SK-MEL-5 (cell line): ENCODE results near the gene SEMA5A. TPM values are rescaled to one million over a fixed set of nuclear protein-coding genes. Genes with fewer than 3 reads are reported as not detected.

ENCODE experiments used
- DNase-seq: peaks from one replicate; pipeline ENCODE4 v3.0.0-alpha.2; 2016; ENCODE audit warnings: low read depth, low spot score
- in situ Hi-C: cut with HindIII; loops from 2 replicates; pipeline ENCODE4 v1.10.0; 2016; ENCODE audit warnings: low sequenced_read_pairs, high pct_unique_total_duplicates, low pct_unique_long_range_greater_than_20kb
- total RNA-seq: library from RNA; depleted of rRNA; stranded (reverse); fragments of >200 nt; shearing (Covaris generic); gene quantifications from 2 replicates; pipeline ENCODE4 v1.2.3, GENCODE V29; 2014

The SEMA5A gene
- total RNA-seq, 1 experiment from 2014 or later: 38.1 TPM

DNA sequence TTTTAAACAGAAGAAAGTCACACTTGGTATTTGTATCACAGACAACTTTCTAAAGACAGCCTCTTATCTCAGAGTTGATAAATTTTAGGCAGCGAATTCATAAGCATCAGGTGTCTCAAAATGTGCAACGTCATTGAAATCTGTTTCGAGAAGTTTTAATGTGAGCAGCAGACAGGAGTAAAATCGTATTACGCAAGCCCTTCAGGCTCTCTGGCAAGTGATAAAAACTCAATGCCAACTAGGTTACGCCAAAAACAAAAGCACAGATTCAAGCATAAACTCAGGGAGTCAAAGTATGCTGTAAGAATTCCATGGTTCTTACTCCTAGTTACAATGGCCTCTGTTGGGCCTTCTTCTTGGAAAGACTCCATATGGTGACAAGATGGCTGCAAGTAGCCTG lies 244.7 kb downstream of the SEMA5A start:
- DNase-seq: no peak
- in situ Hi-C loops: no loop called here

DNA sequence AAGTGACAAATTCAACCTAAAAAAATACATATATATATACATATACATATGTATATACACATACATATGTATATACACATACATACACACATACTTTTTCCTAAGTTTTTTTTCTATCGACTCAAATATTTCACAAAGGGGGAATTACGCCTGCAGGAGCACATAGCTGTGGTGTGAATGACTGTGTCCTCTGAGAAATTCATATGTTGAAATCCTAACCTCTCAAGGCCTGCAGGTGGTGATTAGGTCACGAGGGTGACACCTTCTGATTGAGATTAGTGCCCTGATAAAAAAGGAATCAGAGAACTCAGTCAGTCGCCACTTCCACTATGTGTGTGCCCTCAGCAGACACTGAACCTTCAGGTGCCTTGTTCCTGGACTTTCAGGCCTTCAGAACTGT lies 248.7 kb downstream of the SEMA5A start:
- in situ Hi-C loops: no loop called here
- DNase-seq: no peak

DNA sequence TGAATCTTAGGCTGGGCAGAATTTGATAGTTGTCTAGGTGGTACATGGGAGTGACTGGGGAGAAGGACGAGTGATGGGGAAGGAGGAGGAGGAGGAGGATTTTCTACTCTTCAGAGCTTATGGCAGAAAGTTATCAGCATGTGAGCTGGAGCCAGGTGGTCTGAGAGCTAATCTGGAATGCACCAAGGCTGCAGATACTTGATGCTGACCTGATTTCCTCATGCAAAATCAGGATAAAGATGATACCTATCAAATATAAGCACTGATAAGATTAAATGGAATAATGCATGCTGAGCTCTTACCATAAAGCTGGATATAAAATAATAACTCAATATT lies 250.4 kb downstream of the SEMA5A start:
- DNase-seq: no peak
- in situ Hi-C loops: no loop called here

DNA sequence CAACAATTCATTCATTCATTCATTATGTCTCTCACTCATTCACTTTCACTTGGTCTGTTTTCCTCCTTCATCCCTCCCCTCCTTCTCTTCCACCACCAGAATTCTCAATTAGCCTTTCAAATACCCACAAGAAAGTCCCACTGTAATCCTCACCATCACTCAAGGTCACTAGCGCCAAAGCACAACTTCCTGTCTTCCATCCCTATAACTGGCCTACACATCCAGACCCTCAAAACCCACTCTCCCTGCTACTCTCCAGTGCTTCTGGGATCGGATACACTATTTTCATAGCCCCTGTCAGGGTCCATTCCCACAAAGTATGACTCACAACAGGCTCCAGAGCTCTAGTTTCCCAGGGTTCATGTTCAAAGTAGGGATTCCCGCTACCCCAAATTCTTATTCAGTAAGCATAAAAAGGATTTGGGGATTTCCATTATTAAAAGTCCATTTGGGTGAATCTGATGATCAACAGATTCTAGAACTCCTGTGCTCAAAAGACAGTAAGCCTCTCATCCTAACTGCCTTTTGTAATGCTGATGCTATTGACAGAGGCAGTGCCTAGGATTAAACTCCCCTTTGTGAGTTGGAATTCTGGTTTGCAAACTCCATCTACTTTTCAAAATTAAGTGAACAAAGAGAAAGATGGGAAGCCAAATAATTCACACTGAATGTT lies 250.9 kb downstream of the SEMA5A start:
- no peak for DNase-seq
- in situ Hi-C loops: no loop called here

DNA sequence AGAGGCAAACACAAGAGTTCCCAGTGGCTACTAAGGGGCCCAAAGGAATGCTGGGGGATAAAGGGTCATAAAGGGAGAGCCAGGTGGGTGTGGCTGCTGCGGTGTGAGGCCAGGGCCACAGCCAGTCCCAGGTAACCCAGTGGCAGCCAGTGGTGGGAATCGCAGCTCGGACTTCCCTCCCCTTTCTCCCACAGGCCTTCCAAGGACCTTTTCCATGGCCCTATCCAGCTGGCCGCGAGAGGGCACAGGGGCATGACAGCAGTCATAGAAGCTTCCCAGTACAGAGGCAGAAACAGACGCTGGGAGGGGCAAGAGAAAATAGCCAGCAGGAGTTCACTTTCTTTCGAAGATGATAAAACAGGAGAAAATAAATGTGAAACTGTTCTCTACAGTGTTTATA lies 257.6 kb downstream of the SEMA5A start:
- in situ Hi-C loops: no loop called here
- peak; percentile 82 for DNase-seq

DNA sequence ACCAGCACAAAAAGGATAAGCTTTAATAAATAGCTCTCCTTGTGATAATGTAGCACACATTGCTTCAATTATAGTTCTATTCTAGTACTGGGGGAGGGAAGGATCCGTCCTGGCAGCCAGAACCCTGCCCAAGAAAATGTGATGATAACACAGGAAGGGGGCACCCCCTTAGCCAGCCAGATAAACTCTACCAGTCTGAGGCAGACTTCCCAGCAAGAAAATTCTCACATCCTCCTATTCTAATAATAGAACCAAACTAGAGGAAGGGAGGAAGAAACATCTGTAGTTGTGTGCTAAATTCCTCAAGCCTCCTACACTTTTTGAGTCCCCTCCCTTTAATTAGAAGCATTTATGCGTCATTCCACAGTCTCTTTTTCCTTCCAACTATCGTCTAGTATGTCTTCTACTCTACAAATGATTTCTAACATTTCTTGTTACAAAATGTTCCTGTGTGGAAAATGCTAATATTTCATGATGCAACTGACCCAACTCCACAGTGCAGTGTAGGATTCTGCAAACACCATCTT lies 261.0 kb downstream of the SEMA5A start:
- no peak for DNase-seq

DNA sequence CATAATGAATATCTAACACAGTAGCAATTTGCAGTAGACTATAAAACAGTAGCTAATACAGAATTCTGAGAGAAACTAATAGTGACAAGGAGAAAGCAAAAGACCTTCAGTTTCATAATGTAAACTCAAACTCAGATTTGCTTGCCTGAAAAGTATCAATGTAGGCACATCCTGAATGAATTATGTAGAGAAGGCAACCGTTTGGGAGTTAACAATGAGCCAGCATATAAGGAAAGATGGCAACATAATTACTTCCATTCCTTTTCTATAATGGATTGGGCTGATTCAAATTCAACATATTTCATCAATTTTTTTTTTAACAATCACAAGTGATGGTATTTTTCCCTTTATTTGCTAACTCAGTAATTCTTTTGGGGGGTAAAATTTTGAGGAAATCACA lies 261.6 kb downstream of the SEMA5A start:
- in situ Hi-C loops: no loop called here
- DNase-seq: no peak

More for the DNA sequence above, 261.0 kb downstream of the SEMA5A start:
- in situ Hi-C loops: no loop called here

DNA sequence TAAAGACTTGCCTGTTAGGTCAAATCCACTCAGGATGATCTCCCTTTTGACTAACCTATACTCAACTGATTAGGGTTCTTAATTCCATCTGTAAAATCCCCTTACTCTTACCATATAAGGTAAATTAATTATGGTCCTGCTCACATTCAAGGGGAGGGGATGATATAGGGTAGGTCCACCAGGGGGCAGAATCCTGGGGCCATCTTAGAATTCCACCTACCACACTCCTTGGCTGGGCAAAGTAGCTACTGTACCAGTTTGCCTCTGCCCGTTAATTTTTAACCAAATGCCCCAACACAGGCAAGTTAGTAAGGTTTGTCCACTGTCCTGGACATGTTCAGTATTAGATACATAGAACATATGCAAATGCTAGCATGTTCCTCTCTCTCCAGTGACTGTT lies 262.4 kb downstream of the SEMA5A start:
- peak; percentile 47 for DNase-seq
- in situ Hi-C loops: no loop called here

DNA sequence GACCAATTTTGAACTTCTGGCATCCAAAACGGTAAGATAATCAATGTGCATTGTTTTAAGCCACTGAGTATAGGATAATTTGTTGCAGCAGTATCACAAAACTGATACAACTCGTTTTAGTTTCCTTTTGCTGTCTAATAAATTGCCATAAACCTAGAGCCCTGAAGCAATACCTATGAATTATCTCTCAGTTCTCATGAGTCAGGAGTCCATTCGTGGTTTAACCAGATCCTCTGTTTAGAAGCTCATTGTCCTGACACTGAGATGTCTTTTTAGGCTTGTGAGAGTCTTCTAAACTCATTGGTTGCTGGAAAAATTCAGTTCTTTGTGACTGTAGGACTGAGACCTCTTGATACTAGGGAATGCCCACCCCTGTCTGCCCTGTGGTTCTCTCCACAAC lies 262.9 kb downstream of the SEMA5A start:
- in situ Hi-C loops: no loop called here
- DNase-seq: peak; percentile 54

DNA sequence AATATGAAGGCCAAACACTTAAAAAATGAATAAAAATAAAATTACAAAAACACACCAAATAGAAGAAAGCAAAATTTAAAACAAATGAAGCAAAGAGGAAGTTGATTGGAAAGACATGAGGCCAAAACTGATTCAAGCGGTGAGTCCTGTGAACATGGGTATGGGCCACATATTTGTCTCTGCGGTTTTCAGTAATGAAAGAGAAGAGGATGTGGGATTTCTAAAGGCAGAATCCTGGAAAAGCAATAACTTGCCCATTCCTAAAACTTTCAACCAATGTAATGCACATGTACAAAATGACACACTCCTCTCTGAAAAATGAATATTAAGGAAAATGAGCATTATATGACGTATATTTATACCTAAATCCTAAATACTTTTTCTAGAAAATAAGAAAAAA lies 263.7 kb downstream of the SEMA5A start:
- in situ Hi-C loops: no loop called here
- DNase-seq: no peak

DNA sequence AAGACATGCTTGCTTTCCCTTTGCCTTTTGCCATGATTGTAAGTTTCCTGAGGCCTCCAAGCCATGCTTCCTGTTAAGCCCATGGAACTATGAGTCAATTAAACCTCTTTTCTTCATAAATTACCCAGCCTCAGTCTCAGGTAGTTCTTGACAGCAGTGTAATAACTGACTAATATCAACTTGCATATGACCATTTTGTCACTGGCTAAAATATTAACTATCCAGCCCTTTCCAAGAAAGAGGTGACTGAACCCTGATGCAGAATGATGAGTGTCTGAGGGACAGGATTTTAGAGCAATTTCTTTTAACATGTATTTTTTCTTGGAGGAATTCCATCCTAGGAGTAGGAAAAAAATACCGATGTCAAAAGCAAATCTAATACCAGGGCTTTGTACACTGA lies 266.1 kb downstream of the SEMA5A start:
- DNase-seq: no peak
- in situ Hi-C loops: no loop called here

DNA sequence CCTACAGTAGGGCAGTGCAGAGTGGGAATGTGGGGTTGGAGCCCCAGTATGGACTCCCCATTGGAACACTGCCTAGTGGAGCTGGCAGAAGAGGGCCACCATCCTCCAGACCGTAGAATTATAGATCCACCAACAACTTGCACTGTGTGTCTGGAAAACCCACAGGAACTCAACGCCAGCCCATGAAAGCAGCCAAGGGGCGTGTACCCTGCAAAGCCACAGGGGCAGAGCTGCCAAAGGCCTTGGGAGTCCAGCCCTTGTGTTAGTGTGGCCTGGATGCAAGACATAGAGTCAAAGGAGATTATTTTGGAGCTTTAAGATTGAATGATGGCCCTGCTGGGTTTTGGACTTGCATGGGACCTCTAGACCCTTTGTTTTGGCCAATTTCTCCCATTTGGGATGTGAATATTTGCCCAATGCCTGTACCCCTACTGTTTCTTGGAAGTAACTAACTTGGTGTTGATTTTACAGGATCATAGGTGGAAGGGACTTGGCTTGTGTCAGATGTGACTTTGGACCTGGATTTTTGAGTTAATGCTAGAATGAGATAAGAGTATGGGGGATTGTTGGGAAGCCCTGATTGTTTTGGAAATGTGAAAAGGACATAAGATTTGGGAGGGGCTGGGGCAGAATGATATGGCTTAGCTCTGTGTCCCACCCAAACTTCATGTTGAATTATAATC lies 266.8 kb downstream of the SEMA5A start:
- no peak for DNase-seq
- in situ Hi-C loops: no loop called here

DNA sequence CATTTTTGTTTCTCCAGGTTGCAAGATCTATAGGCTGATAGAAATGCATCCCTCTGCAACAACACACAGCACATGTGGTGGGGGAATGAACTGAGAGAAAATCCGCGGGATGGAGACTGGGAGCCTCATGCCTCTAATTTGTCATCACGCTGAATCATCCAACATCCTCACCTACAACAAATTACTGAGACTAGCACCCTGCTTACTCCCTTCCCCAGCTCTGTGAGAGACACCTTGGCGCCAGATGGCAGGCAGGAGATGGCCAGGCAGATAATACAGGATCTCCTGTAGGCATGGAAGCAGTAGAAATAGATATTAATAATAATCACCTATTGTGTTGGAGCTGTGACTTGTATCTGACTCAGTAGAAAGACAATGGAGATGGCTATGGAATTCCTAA lies 276.9 kb downstream of the SEMA5A start:
- in situ Hi-C loops: no loop called here
- no peak for DNase-seq

DNA sequence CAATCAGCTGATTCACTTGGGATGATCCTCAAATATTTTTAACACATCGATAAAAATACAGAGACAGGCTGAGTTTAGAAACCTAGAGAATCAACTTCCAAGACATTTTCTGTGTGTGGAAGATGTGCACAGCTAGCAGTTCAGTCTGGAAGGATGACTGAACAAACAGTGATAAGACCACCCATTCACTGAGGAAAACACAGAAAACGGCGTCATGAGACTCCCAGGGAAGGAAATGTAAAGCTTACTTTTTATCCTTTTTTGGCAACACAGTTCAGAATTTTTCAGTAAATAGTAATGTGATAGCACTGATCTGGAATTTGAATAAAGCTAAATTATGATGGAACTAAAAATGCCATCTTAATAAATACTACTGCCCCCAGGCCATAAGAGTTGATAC lies 277.6 kb downstream of the SEMA5A start:
- no peak for DNase-seq
- in situ Hi-C loops: no loop called here

DNA sequence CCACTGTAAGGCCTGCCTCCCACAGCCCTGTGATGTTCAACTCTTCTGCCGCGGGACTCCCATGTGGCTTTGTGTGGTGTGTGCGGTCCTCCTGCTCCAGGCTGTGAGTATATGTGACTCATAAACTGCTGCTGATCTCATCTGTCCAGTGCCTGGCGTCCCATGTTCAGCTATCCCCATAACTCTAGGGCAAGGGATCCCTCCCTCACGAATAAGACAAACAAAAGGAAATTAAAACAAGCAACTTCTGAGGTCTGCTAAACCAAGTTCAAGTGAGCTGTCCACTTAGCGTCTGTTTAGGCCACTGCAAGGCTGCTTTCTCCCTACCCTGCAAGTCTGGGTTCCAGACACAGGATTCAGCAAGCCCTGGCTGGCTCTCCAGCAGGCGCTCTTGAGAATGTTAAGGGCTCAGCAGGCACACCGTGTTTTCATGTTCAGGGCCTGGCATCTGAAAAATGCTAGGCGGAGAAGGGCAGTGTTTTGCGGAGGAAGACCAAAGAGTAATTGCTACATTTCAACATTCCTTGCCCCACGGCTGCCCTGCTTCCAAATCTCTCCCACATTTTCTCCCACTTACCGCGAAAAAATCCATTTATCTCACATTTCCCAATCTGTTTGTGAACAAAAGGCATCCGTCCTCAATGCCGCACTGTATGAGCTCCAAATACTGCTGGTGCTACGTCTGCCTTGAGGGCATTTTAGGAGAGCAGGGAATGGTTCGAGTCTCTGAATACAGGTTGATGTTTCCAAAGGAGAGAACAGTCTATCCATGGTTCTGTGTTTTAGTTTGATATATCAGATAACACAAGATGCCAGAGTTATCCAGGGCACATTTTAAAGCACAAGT lies 280.2 kb downstream of the SEMA5A start:
- peak; percentile 92 for DNase-seq
- in situ Hi-C loops: no loop called here

DNA sequence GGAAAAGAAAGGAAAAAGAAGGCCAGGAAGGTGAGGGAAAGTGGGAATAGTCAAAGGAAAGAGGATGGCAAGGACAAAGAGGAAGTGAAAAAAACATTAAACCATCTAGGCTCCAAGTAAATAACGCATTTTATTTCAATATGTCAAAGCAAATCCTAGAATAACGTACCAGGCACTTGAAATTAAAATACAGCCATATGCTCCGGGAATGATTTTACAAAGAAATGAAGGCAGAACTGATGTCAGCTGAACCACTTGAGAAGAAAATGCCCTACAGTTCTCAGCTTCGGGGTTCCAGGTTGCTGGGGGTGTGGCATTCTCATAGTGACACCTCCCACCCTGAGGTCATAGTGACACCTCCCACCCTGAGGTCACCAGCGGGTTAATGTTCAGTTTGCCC lies 281.6 kb downstream of the SEMA5A start:
- in situ Hi-C loops: no loop called here
- DNase-seq: peak; percentile 29

DNA sequence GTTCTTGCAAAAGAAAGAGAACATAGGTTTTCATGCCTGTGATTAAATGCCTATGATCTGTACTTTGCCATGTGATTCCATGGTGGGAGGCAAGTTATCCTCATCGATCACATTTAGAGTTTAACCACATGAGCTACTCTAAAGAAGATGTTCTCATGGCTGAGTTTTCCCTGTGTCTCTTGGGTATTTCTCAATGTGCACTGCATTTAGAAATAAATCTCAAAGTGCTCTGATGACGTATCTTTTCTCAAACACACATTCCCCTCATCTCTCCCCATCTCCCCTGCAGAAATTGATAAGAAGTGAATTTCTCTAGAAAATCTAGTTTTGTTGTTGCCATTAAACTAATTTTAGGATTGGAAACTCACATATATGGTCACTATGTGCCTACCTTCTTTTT lies 282.2 kb downstream of the SEMA5A start:
- no peak for DNase-seq
- in situ Hi-C loops: no loop called here

DNA sequence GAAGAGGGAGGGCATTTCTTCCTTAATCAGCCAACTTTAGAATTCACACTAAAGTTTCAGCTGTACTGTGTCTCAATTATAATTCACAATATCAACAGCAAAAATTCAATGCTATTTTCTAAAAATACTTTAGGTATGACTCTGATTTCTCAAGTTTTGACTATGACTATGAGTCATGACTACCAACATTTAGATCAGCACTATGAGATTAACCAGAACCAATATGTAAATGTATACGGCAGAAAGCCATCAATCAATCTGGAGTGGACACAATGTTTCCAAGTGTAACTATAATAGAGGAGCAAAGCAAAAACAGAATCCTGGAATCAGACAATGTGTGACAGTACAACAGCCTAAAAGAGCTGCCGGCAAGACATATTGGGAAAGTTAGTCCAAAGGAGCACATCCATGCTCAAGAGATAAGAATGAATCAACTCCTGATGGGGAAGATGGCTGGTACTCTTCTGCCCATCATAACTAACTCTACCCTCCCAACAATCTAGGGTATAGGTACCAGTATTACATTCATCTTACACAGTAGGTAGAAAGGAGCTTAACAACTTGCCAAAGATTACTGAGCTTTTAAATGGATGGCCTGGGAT lies 294.4 kb downstream of the SEMA5A start:
- DNase-seq: no peak
- in situ Hi-C loops: no loop called here
